Measurements from ENCODE around the gene OR4C45. TPM values are rescaled to one million over a fixed set of nuclear protein-coding genes. Genes with fewer than 3 reads are reported as not detected.
"Not testable (repeated sequence)": the region's sequence is repeated elsewhere in the genome, so short reads cannot be mapped to it uniquely, and the experiment has no call there.

Gene OR4C45
- total RNA-seq, result not detected

GRCh38 chr11:50032574-50032973 is at the start of gene OR4C45:
TSS of gene OR4C45 (plus strand) at chr11:50032874.
- H3K4me1 ChIP-seq, result no peaks in the 10 kb centered on the region
- TF ChIP-seq POLR2AphosphoS5 (IDR thresholded peaks at IDR 0.05), result no peak
- TF ChIP-seq POLR2A (IDR thresholded peaks at IDR 0.05), result no peak
- no peak for TF ChIP-seq CTCF (IDR thresholded peaks at IDR 0.05)
- no peak for TF ChIP-seq EP300 (IDR thresholded peaks at IDR 0.05)
- no peaks in the 10 kb centered on the region for H3K27me3 ChIP-seq
- no peak for ATAC-seq
- H3K27ac ChIP-seq, result no peak within 1 kb of the TSS
- H3K36me3 ChIP-seq, result no peaks in the 10 kb centered on the region
- H3K9me3 ChIP-seq, result peaks cover 0 to 12% (median 0%) of the 10 kb centered on the region in 3 donors
- H3K4me3 ChIP-seq, result no peak within 1 kb of the TSS

GRCh38 chr11:49995565-49995964 is 37.1 kb upstream of the OR4C45 start:
- H3K9me3 ChIP-seq, result peaks cover 0 to 23% (median 0%) of the 10 kb centered on the region in 3 donors
- 46 to 62% methylated on average over 4 to 6 of the region's 6 CpGs for WGBS, 2 donors (ENCODE audit: low coverage in 1 of 2)
- H3K27me3 ChIP-seq, result no peaks in the 10 kb centered on the region
- no peak overlapping the region for H3K27ac ChIP-seq
- peak in 1 of 4 experiments; percentile 38 for TF ChIP-seq CTCF (IDR thresholded peaks at IDR 0.05)
- no peak for TF ChIP-seq EP300 (IDR thresholded peaks at IDR 0.05)
- no peak for TF ChIP-seq POLR2AphosphoS5 (IDR thresholded peaks at IDR 0.05)
- no peak for TF ChIP-seq POLR2A (IDR thresholded peaks at IDR 0.05)
- no peak for ATAC-seq
- H3K36me3 ChIP-seq, result no peaks in the 10 kb centered on the region
- no peaks in the 10 kb centered on the region for H3K4me1 ChIP-seq
- H3K4me3 ChIP-seq, result no peak overlapping the region

DNA sequence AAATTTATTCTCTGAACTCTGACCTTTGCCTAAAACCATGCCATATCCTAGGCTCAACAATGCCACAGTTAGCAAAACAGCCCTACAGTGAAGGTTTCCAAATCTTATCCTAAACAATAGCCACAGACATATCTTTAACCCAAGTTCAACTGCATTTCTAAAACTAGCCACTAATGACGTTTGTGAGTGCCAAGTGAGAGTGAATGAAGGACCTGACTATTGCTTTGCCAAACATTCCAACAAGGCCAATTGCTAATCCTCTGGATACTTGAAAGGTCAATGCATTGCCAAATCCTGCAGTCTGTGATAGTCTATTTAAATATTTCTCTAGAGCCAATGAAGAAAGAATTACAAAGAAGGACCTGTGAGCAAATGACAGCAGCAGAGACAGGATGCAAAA is 2.5 kb upstream of the OR4C45 start:
- Histone ChIP-seq H3K4me1 (no peaks in the 10 kb centered on the region), H3K36me3 (no peaks in the 10 kb centered on the region), H3K4me3 (no peak overlapping the region), H3K27me3 (no peaks in the 10 kb centered on the region), H3K9me3 (peaks cover 0 to 11% (median 0%) of the 10 kb centered on the region in 3 donors), H3K27ac (no peak overlapping the region)
- no peak for TF ChIP-seq POLR2A (IDR thresholded peaks at IDR 0.05)
- no peak for TF ChIP-seq CTCF (IDR thresholded peaks at IDR 0.05)
- no peak for TF ChIP-seq POLR2AphosphoS5 (IDR thresholded peaks at IDR 0.05)
- TF ChIP-seq EP300 (IDR thresholded peaks at IDR 0.05), result no peak
- WGBS, 2 donors (ENCODE audit: low coverage in 1 of 2), result 67% methylated on average over 1 of the region's 1 CpG; no CpG with 5 or more reads in 1 of the 2 donors
- no peak for ATAC-seq

GRCh38 chr11:50036239-50036638 is 3.6 kb downstream of the OR4C45 start:
- not testable (repeated sequence) for H3K36me3 ChIP-seq, H3K4me1 ChIP-seq, ATAC-seq, H3K27me3 ChIP-seq, H3K27ac ChIP-seq, H3K4me3 ChIP-seq
- H3K9me3 ChIP-seq, result peaks cover 0 to 16% (median 0%) of the 10 kb centered on the region in 3 donors

GRCh38 chr11:50037251-50037650 is 4.6 kb downstream of the OR4C45 start:
- no peak for ATAC-seq
- 29 to 38% methylated on average over 1 of the region's 1 CpG for WGBS, 2 donors (ENCODE audit: low coverage in 1 of 2)
- H3K36me3 ChIP-seq, result no peaks in the 10 kb centered on the region
- TF ChIP-seq CTCF (IDR thresholded peaks at IDR 0.05) (no peak), EP300 (IDR thresholded peaks at IDR 0.05) (no peak), POLR2AphosphoS5 (IDR thresholded peaks at IDR 0.05) (no peak), POLR2A (IDR thresholded peaks at IDR 0.05) (no peak)
- H3K27me3 ChIP-seq, result no peaks in the 10 kb centered on the region
- H3K27ac ChIP-seq, result no peak overlapping the region
- H3K9me3 ChIP-seq, result peaks cover 0 to 16% (median 0%) of the 10 kb centered on the region in 3 donors
- no peaks in the 10 kb centered on the region for H3K4me1 ChIP-seq
- no peak overlapping the region for H3K4me3 ChIP-seq
